GM18508 (cell line): ENCODE data around the gene ATF7.
"Not testable (repeated sequence)": the region's sequence is repeated elsewhere in the genome, so short reads cannot be mapped to it uniquely, and the experiment has no call there.

Experiments
- ATAC-seq: cut with Tn5 transposase; IDR thresholded peaks from one replicate; pipeline ENCODE4 v1.9.1; 2021; ENCODE audit warnings: moderate number of reproducible peaks; ENCODE audit not compliant: insufficient read depth, unreplicated experiment

The ATF7 gene

GRCh38 chr12:53625946-53626701 is at the start of gene ATF7:
Gene ATF7, minus strand, starts transcription at chr12:53626382. Its CDS starts 25,382 bp downstream, at chr12:53601000.
- ATAC-seq = peak; percentile 90

DNA sequence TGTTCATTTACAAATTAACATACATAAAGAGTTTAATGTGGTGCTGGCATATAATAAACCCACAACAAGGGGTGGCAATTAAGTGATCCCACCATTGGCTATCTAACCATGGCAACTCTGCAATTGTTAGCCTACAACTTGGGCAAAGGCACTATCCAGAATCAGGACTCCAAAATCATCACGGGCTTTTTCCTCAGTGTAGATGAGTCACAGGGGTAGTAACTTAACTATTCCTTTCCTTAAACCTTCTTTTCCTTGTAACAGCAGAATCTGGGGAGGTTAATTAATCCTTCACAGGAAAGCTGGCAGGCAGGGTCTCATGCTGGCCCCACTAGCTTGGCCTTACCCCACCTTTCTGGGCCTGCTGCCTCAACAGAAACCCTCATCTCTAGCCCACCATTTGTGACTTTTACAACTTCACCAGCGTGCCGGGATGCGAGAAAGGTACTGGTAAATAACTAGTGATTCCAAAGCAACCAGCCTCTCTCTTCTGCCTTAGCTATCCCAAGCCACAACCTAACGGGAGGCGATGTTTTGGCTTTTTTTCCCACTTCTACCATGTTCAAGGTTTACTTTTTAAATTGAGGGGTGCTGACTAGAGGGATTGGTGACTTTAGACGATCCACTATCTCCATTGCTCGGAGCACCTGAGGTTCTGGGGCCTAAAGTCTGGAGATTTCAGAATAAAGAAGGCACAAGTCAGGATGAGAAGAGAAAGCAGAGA is 49.0 kb upstream of the ATF7 start:
- ATAC-seq = no peak

GRCh38 chr12:53670971-53671370 is 44.8 kb upstream of the ATF7 start:
- no peak for ATAC-seq

DNA sequence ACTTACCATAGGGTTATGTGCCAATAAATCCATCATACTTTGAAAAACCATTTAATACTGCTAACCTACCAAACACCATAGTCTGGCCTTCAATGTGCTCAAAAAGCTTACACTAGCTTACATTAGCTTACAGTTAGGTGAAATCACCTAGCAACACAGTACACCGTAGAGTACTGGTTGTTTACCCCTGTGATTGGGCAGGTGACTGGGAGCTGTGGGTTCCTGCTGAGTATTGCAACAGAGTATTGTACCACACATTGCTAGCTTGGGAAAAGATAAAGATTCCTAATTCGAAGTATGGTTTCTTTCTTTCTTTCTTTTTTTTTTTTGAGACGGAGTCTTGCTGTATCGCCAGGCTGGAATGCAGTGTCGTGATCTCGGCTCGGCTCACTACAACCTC is 44.1 kb upstream of the ATF7 start:
- ATAC-seq = no peak

GRCh38 chr12:53667080-53667479 is 40.9 kb upstream of the ATF7 start:
- ATAC-seq = no peak

GRCh38 chr12:53664936-53665335 is 38.8 kb upstream of the ATF7 start:
- no peak for ATAC-seq

- no peak for ATAC-seq
These were observed 38.0 kb upstream of the ATF7 start for GRCh38 chr12:53664191-53664590.

DNA sequence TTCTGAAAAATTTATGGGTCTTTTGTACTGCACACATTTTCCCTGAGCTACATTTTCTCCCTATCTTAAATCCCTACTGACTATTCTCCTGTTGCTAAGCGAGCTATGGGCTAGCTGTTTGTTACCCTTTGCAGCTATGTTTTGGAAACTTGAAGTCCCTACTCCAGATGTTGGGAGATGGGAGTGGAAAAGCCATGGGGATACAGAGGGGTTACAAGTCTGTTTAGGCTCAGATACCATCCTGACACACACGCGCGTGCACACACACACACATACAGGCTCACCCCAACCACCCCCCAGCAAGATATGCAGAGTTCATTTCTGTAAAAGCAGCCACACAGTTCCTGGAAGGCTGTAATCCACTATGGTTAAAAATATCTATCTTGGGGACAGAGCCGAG is 33.9 kb upstream of the ATF7 start:
- ATAC-seq = no peak

- no peak for ATAC-seq
These were observed 33.4 kb upstream of the ATF7 start for GRCh38 chr12:53659571-53659981.

- ATAC-seq = no peak
These were observed 32.9 kb upstream of the ATF7 start for GRCh38 chr12:53659011-53659551.

GRCh38 chr12:53657041-53657440 is 30.9 kb upstream of the ATF7 start:
- ATAC-seq = no peak

DNA sequence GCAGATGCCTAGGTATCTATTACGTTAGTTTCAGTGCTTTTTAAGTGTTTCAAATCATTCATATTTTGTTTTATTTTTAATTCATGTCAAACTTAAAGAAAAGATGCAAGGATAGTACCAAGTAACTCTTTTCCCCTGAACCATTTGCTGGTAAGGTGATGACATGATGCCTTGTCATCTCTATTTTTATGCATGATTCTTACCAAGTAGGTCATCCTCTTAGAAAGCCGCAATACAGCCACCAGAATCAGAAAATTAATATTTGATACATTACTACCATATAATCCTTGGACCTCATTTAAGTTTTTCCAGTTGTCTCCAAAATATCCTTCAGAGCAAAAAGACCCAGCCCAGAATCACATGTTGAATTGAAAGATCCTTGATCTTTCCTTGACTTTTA is 27.4 kb upstream of the ATF7 start:
- ATAC-seq = no peak

GRCh38 chr12:53652366-53652765 is 26.2 kb upstream of the ATF7 start:
- ATAC-seq = no peak

DNA sequence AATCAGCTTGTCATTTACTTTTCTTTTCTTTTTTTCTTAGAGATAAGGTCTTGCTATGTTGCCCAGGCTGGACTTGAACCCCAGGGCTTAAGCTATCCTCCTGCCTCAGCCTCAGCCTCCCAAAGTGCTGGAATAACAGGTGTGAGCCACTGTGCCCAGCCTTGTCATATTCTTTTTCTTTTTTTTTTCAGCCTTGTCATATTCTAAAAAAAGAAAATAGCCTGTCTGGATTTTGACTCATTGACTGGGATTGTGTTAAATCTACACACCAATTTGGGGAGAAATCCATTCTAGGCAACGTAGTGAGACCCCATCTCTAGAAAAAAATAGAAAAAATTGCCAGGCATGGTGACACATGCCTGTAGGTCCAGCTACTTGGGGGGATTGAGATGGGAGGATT is 25.6 kb upstream of the ATF7 start:
- no peak for ATAC-seq

- ATAC-seq = not testable (repeated sequence)
These were observed 20.1 kb upstream of the ATF7 start for GRCh38 chr12:53646300-53646699.

- no peak for ATAC-seq
These were observed 19.0 kb upstream of the ATF7 start for GRCh38 chr12:53645165-53645564.

- no peak for ATAC-seq
These were observed 18.0 kb upstream of the ATF7 start for GRCh38 chr12:53644133-53644532.

DNA sequence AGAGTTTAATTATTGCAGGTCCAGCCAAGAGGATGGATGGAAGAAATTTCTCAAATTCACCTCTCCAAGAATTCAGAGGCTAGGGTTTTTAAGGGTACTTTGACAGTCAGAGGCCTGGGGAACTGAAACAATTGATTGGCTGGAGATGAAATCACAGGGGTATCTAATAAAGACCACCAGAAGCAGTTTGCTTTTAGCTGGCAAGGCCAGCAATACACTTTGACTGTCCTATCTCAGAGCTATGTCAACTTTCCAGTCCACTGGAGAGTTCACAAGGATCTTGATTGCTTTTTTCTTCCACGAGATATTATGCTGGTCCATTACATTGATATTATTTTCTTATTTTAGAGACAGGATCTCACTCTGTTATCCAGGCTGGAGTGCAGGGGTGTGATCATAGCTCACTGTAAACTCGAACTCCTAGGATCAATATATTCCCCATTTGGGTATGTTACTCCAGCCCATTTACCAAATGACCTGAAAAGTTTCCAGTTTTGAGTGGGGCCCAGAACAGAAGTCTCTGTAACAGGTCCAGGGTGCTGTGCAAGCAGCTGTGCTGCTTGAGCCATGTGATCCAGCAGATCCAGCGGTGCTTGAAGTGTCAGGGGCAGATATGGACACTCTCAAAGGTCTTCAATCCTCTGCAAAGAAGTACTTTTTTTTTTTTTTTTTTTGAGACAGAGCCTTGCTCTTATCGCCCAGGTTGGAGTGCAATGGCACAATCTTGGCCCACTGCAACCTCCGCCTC is 17.2 kb upstream of the ATF7 start:
- no peak for ATAC-seq

GRCh38 chr12:53638057-53638456 is 11.9 kb upstream of the ATF7 start:
- no peak for ATAC-seq

GRCh38 chr12:53636641-53637040 is 10.5 kb upstream of the ATF7 start:
- no peak for ATAC-seq

DNA sequence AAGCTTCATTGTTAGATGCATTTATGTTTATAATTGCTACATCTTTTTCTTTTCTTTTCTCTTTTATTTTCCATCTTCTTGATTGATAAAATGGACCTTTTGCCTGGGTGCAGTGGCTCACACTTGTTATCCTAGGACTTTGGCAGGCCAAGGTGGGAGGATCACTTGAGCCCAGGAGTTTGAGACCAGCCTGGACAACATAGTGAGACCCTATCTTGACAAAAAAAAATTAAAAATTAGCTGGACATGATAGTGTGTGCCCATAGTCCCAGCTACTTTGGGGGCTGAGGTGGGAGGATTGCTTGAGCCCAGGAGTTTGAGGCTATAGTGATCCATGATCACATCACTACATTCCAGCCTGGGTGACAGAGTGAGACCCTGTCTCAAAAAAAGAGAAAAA is 9.5 kb upstream of the ATF7 start:
- not testable (repeated sequence) for ATAC-seq
